Right renal cortex interstitium (tissue), 3 donors: ENCODE results near the gene PTPRD. TPM values are rescaled to one million over a fixed set of nuclear protein-coding genes. Genes with fewer than 3 reads are reported as not detected.

ENCODE experiments used
- DNase-seq, 3 donors: peaks; one replicate each; pipeline ENCODE4 v3.0.0-alpha.2; 2013; ENCODE audit warnings: low read depth in 3 of 3, low spot score in 2 of 3
- polyA plus RNA-seq, 3 donors: library from polyadenylated mRNA; unstranded; fragments of 120-200 nt; gene quantifications; one replicate each; pipeline ENCODE4 v1.2.1, GENCODE V29; 2013; ENCODE audit not compliant: insufficient read length in 3 of 3

Gene PTPRD
- polyA plus RNA-seq, 3 donors: 92.4 to 109 (median 101) TPM

- DNase-seq: peak; percentile 14 to 32 (median 15)
Measured at GRCh38 chr9:9790216-9790872, 822.5 kb downstream of the PTPRD start.

GRCh38 chr9:9783711-9784110 is 829.1 kb downstream of the PTPRD start:
- no peak for DNase-seq

- DNase-seq: no peak
Measured at GRCh38 chr9:9783211-9783610, 829.6 kb downstream of the PTPRD start.

GRCh38 chr9:9778293-9778692 is 834.5 kb downstream of the PTPRD start:
- DNase-seq: no peak

- no peak for DNase-seq
Measured at GRCh38 chr9:9774471-9774870, 838.3 kb downstream of the PTPRD start.

- DNase-seq: no peak
Measured at GRCh38 chr9:9771314-9771713, 841.5 kb downstream of the PTPRD start.

GRCh38 chr9:9764821-9765220 is 848.0 kb downstream of the PTPRD start:
- DNase-seq: no peak

GRCh38 chr9:9754186-9754585 is 858.6 kb downstream of the PTPRD start:
- no peak for DNase-seq

GRCh38 chr9:9753266-9753665 is 859.5 kb downstream of the PTPRD start:
- DNase-seq: no peak

GRCh38 chr9:9752722-9753121 is 860.1 kb downstream of the PTPRD start:
- peak in 1 of 3 donors; percentile 15 for DNase-seq

GRCh38 chr9:9751996-9752395 is 860.8 kb downstream of the PTPRD start:
- DNase-seq: no peak

GRCh38 chr9:9750719-9751118 is 862.1 kb downstream of the PTPRD start:
- no peak for DNase-seq

GRCh38 chr9:9749591-9749990 is 863.2 kb downstream of the PTPRD start:
- DNase-seq: no peak

- no peak for DNase-seq
Measured at GRCh38 chr9:9747787-9748186, 865.0 kb downstream of the PTPRD start.

- DNase-seq: no peak
Measured at GRCh38 chr9:9746826-9747225, 866.0 kb downstream of the PTPRD start.

- no peak for DNase-seq
Measured at GRCh38 chr9:9743822-9744221, 869.0 kb downstream of the PTPRD start.

- no peak for DNase-seq
Measured at GRCh38 chr9:9730174-9730573, 882.6 kb downstream of the PTPRD start.

GRCh38 chr9:9729082-9729481 is 883.7 kb downstream of the PTPRD start:
- DNase-seq: no peak

GRCh38 chr9:9719373-9720112 is 893.3 kb downstream of the PTPRD start:
- no peak for DNase-seq

- DNase-seq: no peak
Measured at GRCh38 chr9:9718691-9719090, 894.1 kb downstream of the PTPRD start.

- no peak for DNase-seq
Measured at GRCh38 chr9:9679433-9679832, 933.4 kb downstream of the PTPRD start.

GRCh38 chr9:9674461-9674860 is 938.3 kb downstream of the PTPRD start:
- DNase-seq: no peak
